IMR-90 (cell line): ENCODE data around the gene COLEC12. TPM values are rescaled to one million over a fixed set of nuclear protein-coding genes. Genes with fewer than 3 reads are reported as not detected.

ENCODE experiments used
- ATAC-seq: fragments of 200-7000 bp; cut with Tn5 transposase; 2 replicates; pipeline ENCODE4 v1.9.1; 2020; ENCODE audit warnings: low read depth, mild to moderate bottlenecking, moderate library complexity
- BruUV-seq: library from RNA; stranded (reverse); fragments of 400-500 nt; replicated peaks from 2 replicates; lab custom pipeline; 2021; lab: Mats Ljungman, UMichigan
- CTCF ChIA-PET: fragments of 300-600 bp; formaldehyde crosslinking; extraction: SDS; loops from one replicate; lab custom pipeline; 2021; ENCODE audit warnings: antibody characterized with exemption; lab: Yijun Ruan, JAX
- POLR2A ChIA-PET: fragments of 300-600 bp; sonication (Branson Sonifier 250); formaldehyde crosslinking; loops from one replicate; lab custom pipeline; 2022; ENCODE audit warnings: antibody characterized with exemption; ENCODE audit not compliant: unreplicated experiment; lab: Charles Lee
- DNase-seq: peaks from one replicate; pipeline ENCODE4 v3.0.0; 2013
- H2AFZ ChIP-seq: replicated peaks from 2 replicates; pipeline ENCODE3; 2013; ENCODE audit warnings: low read length, mild to moderate bottlenecking; ENCODE audit not compliant: poor library complexity
- H2AK5ac ChIP-seq: 2 replicates; pipeline ENCODE4 v1.6.1; 2013; ENCODE audit warnings: low read depth, low read length, inconsistent platforms
- H2AK9ac ChIP-seq: replicated peaks from 2 replicates; pipeline ENCODE3; 2013; ENCODE audit warnings: mild to moderate bottlenecking, low read depth, low read length, moderate library complexity; ENCODE audit not compliant: poor library complexity
- H2BK120ac ChIP-seq: 2 replicates; pipeline ENCODE4 v1.6.1; 2013; ENCODE audit warnings: low read depth, low read length, inconsistent platforms
- H2BK15ac ChIP-seq: 3 replicates; pipeline ENCODE4 v1.6.1; 2013; ENCODE audit warnings: low read depth, low read length, inconsistent platforms
- H2BK20ac ChIP-seq: 2 replicates; pipeline ENCODE4 v1.6.1; 2013; ENCODE audit warnings: low read depth, mild to moderate bottlenecking, inconsistent platforms, low read length, moderate library complexity
- H2BK5ac ChIP-seq: 2 replicates; pipeline ENCODE4 v1.6.1; 2013; ENCODE audit warnings: mild to moderate bottlenecking, low read depth, low read length, inconsistent platforms; ENCODE audit not compliant: poor library complexity, severe bottlenecking
- H3K14ac ChIP-seq: replicated peaks from 2 replicates; pipeline ENCODE4 v1.6.1; 2013; ENCODE audit warnings: low read depth, low read length, inconsistent platforms
- H3K18ac ChIP-seq: 2 replicates; pipeline ENCODE4 v1.6.1; 2013; ENCODE audit warnings: low read depth, low read length, control low read depth
- H3K23ac ChIP-seq: 2 replicates; pipeline ENCODE4 v1.6.1; 2013; ENCODE audit warnings: low read depth, low read length, inconsistent platforms
- H3K27ac ChIP-seq: 2 replicates; pipeline ENCODE4 v1.5.1; 2013; ENCODE audit warnings: mild to moderate bottlenecking, control low read depth, low read length; ENCODE audit not compliant: insufficient read depth
- H3K27me3 ChIP-seq: 2 replicates; pipeline ENCODE4 v1.6.1; 2013; ENCODE audit warnings: low read length; ENCODE audit not compliant: control insufficient read depth, insufficient read depth
- H3K36me3 ChIP-seq: 2 replicates; pipeline ENCODE4 v1.6.1; 2013; ENCODE audit warnings: low read length, mixed read lengths; ENCODE audit not compliant: control insufficient read depth, insufficient read depth
- H3K4ac ChIP-seq: 2 replicates; pipeline ENCODE4 v1.6.1; 2013; ENCODE audit warnings: low read depth, low read length, inconsistent platforms
- H3K4me1 ChIP-seq: 2 replicates; pipeline ENCODE4 v1.6.1; 2013; ENCODE audit warnings: low read length, mixed read lengths; ENCODE audit not compliant: control insufficient read depth, insufficient read depth
- H3K4me2 ChIP-seq: 2 replicates; pipeline ENCODE4 v1.6.1; 2013; ENCODE audit warnings: low read depth, mild to moderate bottlenecking, control low read depth, low read length, moderate library complexity
- H3K4me3 ChIP-seq: 2 replicates; pipeline ENCODE4 v1.5.1; 2013; ENCODE audit warnings: low read depth, mild to moderate bottlenecking, control low read depth, low read length, moderate library complexity; ENCODE audit not compliant: insufficient read depth
- H3K56ac ChIP-seq: 2 replicates; pipeline ENCODE4 v1.6.1; 2013; ENCODE audit warnings: low read length, inconsistent platforms; ENCODE audit not compliant: insufficient read depth; ENCODE audit errors: extremely low read depth
- H3K79me1 ChIP-seq, 2 experiments: 2 replicates each; pipeline ENCODE4 v1.6.1; 2013; ENCODE audit warnings: low read length in 2 of 2, inconsistent platforms in 1 of 2, low read depth in 1 of 2
- H3K9ac ChIP-seq: 2 replicates; pipeline ENCODE4 v1.6.1; 2013; ENCODE audit warnings: low read depth, low read length, control low read depth
- H3K9me1 ChIP-seq: 2 replicates; pipeline ENCODE4 v1.6.1; 2013; ENCODE audit warnings: low read length, inconsistent platforms; ENCODE audit not compliant: insufficient read depth
- H3K9me3 ChIP-seq: 2 replicates; pipeline ENCODE4 v1.6.1; 2013; ENCODE audit warnings: low read length; ENCODE audit not compliant: control insufficient read depth, insufficient read depth
- H4K20me1 ChIP-seq: 2 replicates; pipeline ENCODE4 v1.6.1; 2013; ENCODE audit warnings: low read length, inconsistent platforms; ENCODE audit not compliant: insufficient read depth
- H4K5ac ChIP-seq: 2 replicates; pipeline ENCODE4 v1.6.1; 2013; ENCODE audit warnings: mild to moderate bottlenecking, low read depth, low read length, control low read depth
- H4K8ac ChIP-seq, 2 experiments: 2 replicates each; pipeline ENCODE4 v1.6.1; 2013; ENCODE audit warnings: low read depth in 2 of 2, low read length in 2 of 2, control low read depth in 1 of 2, inconsistent platforms in 1 of 2
- H4K91ac ChIP-seq: 2 replicates; pipeline ENCODE4 v1.6.1; 2013; ENCODE audit warnings: low read depth, low read length, inconsistent platforms; ENCODE audit not compliant: insufficient read depth
- CEBPB ChIP-seq: IDR thresholded peaks from 2 replicates; pipeline ENCODE4 v1.6.1; 2012; ENCODE audit warnings: low read depth, low read length, improper control_type of control experiment
- MAFK ChIP-seq: IDR thresholded peaks from 2 replicates; pipeline ENCODE4 v1.6.1; 2012; ENCODE audit warnings: low read depth, low read length, improper control_type of control experiment
- NFE2L2 ChIP-seq: fragments of 150-350 bp; IDR thresholded peaks from 2 replicates; pipeline ENCODE4 v1.6.1; 2016; ENCODE audit warnings: low read depth, mild to moderate bottlenecking, low read length
- POLR2A ChIP-seq: IDR thresholded peaks from 2 replicates; pipeline ENCODE4 v1.6.1; 2012; ENCODE audit warnings: mild to moderate bottlenecking, low read depth, low read length
- RAD21 ChIP-seq: IDR thresholded peaks from 2 replicates; pipeline ENCODE4 v1.6.1; 2012; ENCODE audit warnings: low read length, improper control_type of control experiment
- SMC3 ChIP-seq: fragments of 150-350 bp; IDR thresholded peaks from 2 replicates; pipeline ENCODE4 v1.6.1; 2016; ENCODE audit warnings: low read depth, mild to moderate bottlenecking, antibody characterized with exemption, low read length, moderate library complexity
- USF2 ChIP-seq: fragments of 150-350 bp; IDR thresholded peaks from 2 replicates; pipeline ENCODE4 v1.6.1; 2017; ENCODE audit warnings: mild to moderate bottlenecking, antibody characterized with exemption, low read length, low read depth
- WGBS, 2 experiments: methylation state at CpG; one replicate each; pipeline versions ENCODE4 v1.1.5 to v1.1.7; 2013; ENCODE audit warnings: missing lambda C conversion rate in 2 of 2; ENCODE audit not compliant: insufficient read length in 1 of 2; ENCODE audit errors: extremely low coverage in 2 of 2; 5-methylcytosine and 5-hydroxymethylcytosine counted together
- dilution Hi-C: fragments of 300-500 bp; cut with HindIII; formaldehyde crosslinking; loops from one replicate; pipeline ENCODE4 v1.14.3; 2018; ENCODE audit warnings: low sequenced_read_pairs; ENCODE audit not compliant: unreplicated experiment
- in situ Hi-C: fragments of 300-500 bp; cut with MboI; formaldehyde crosslinking; loops from 3 replicates; pipeline ENCODE4 v1.14.3; 2019; ENCODE audit warnings: low sequenced_read_pairs, inconsistent platforms, mixed read lengths
- intact Hi-C: fragments of 100-400 bp; cut with micrococcal nuclease; formaldehyde crosslinking; loops from 2 replicates; pipeline ENCODE4 v1.10.0; 2022
- polyA plus RNA-seq, 3 experiments: library from polyadenylated mRNA; depleted of rRNA; stranded (reverse); fragments of >200 nt; gene quantifications; 2 replicates each; pipeline ENCODE4 v1.2.3, GENCODE V29; 2012; ENCODE audit warnings: low replicate concordance in 1 of 3
- total RNA-seq: library from RNA; depleted of rRNA; stranded (reverse); fragments of >200 nt; gene quantifications from 2 replicates; pipeline ENCODE4 v1.2.3, GENCODE V29; 2012

Gene COLEC12
- total and polyA plus RNA-seq, 2 of the 4 experiments (the other 2 are of a cell fraction), result 1.0 to 2.3 TPM

- Histone ChIP-seq H3K27ac (no peak overlapping the region), H3K9ac (no peak overlapping the region), H4K20me1 (no peaks in the 10 kb centered on the region), H4K91ac (no peak overlapping the region), H3K4me2 (no peak overlapping the region), H3K36me3 (no peaks in the 10 kb centered on the region), H3K4me1 (peaks cover 7% of the 10 kb centered on the region; the same call in 1 of the 2 replicates), H3K9me1 (0 out of 2 replicates have a peak, but pooled peaks cover 3% of the 10 kb centered on the region), H3K4ac (no peak overlapping the region), H2BK5ac (no peak overlapping the region), H3K27me3 (peaks cover 6% of the 10 kb centered on the region), H3K4me3 (no peak overlapping the region), H2BK20ac (no peak overlapping the region), H4K5ac (no peak overlapping the region), H2BK15ac (no peak overlapping the region), H3K9me3 (no peaks in the 10 kb centered on the region), H4K8ac (no peak overlapping the region), H2BK120ac (no peak overlapping the region), H3K23ac (no peak overlapping the region), H3K56ac (no peak overlapping the region), H2AFZ (no peak overlapping the region), H2AK9ac (no peak overlapping the region), H3K79me1 (no peaks in the 10 kb centered on the region), H3K18ac (no peak overlapping the region), H3K14ac (no peak overlapping the region), H2AK5ac (no peak overlapping the region)
- DNase-seq, result no peak
- ChIA-PET CTCF (no interaction called here), POLR2A (no interaction called here)
- in situ Hi-C loops, result no loop called here
- TF ChIP-seq MAFK, result peak; percentile 58
- TF ChIP-seq NFE2L2, result no peak
- TF ChIP-seq POLR2A, result no peak
- TF ChIP-seq RAD21, result no peak
- TF ChIP-seq SMC3, result no peak
- TF ChIP-seq USF2, result no peak
- TF ChIP-seq CEBPB, result no peak
- ATAC-seq, result no peak
- WGBS, 2 experiments, result no CpG with 5 or more reads among the region's 3 CpGs
- no TSS peak for BruUV-seq
- intact Hi-C loops, result no loop called here
- dilution Hi-C loops, result no loop called here
Observed at GRCh38 chr18:382423-382984, 118.0 kb downstream of the COLEC12 start.
